ENCODE measurements around the gene KRTAP10-5.
"Not testable (repeated sequence)": the region's sequence is repeated elsewhere in the genome, so short reads cannot be mapped to it uniquely, and the experiment has no call there.

The KRTAP10-5 gene

GRCh38 chr21:44578371-44579055, 1.9 kb downstream of the KRTAP10-5 start:
- no peak for TF ChIP-seq CTCF (IDR thresholded peaks at IDR 0.05)
- Histone ChIP-seq H3K27ac (no peak overlapping the region), H3K9me3 (no peaks in the 10 kb centered on the region), H3K4me1 (ENCODE audit: control insufficient read depth in 1 of 2, insufficient read depth in 1 of 2, low read depth in 1 of 2, low read length in 1 of 2) (no peaks in the 10 kb centered on the region), H3K4me3 (ENCODE audit: low read depth in 1 of 2, low read length in 1 of 2) (no peak overlapping the region), H3K36me3 (no peaks in the 10 kb centered on the region), H3K27me3 (peaks cover 29% of the 10 kb centered on the region)

GRCh38 chr21:44576025-44576420, 4.4 kb downstream of the KRTAP10-5 start:
- H3K9me3 ChIP-seq = no peaks in the 10 kb centered on the region
- no peak overlapping the region for H3K27ac ChIP-seq
- no peaks in the 10 kb centered on the region for H3K4me1 ChIP-seq (ENCODE audit: control insufficient read depth in 1 of 2, insufficient read depth in 1 of 2, low read depth in 1 of 2, low read length in 1 of 2)
- no peaks in the 10 kb centered on the region for H3K36me3 ChIP-seq
- TF ChIP-seq CTCF (IDR thresholded peaks at IDR 0.05) = no peak
- no peak overlapping the region for H3K4me3 ChIP-seq (ENCODE audit: low read depth in 1 of 2, low read length in 1 of 2)
- peaks cover 29% of the 10 kb centered on the region for H3K27me3 ChIP-seq

GRCh38 chr21:44575307-44576024, 4.9 kb downstream of the KRTAP10-5 start:
- Histone ChIP-seq H3K4me1 (ENCODE audit: control insufficient read depth in 1 of 2, insufficient read depth in 1 of 2, low read depth in 1 of 2, low read length in 1 of 2) (no peaks in the 10 kb centered on the region), H3K27me3 (peaks cover 24% of the 10 kb centered on the region), H3K36me3 (no peaks in the 10 kb centered on the region), H3K27ac (no peak overlapping the region), H3K4me3 (ENCODE audit: low read depth in 1 of 2, low read length in 1 of 2) (no peak overlapping the region), H3K9me3 (no peaks in the 10 kb centered on the region)
- TF ChIP-seq CTCF (IDR thresholded peaks at IDR 0.05) = no peak

GRCh38 chr21:44574457-44575306, 5.7 kb downstream of the KRTAP10-5 start:
- H3K27ac ChIP-seq = no peak overlapping the region
- H3K36me3 ChIP-seq = no peaks in the 10 kb centered on the region
- no peaks in the 10 kb centered on the region for H3K9me3 ChIP-seq
- peaks cover 17% of the 10 kb centered on the region for H3K27me3 ChIP-seq
- no peak for TF ChIP-seq CTCF (IDR thresholded peaks at IDR 0.05)
- H3K4me1 ChIP-seq (ENCODE audit: control insufficient read depth in 1 of 2, insufficient read depth in 1 of 2, low read depth in 1 of 2, low read length in 1 of 2) = no peaks in the 10 kb centered on the region
- H3K4me3 ChIP-seq (ENCODE audit: low read depth in 1 of 2, low read length in 1 of 2) = no peak overlapping the region

GRCh38 chr21:44573630-44574456, 6.6 kb downstream of the KRTAP10-5 start, which contains the start of gene KRTAP10-4:
KRTAP10-4 (plus strand) TSS chr21:44573729; CDS start chr21:44573759, 30 bp downstream.
- H3K27ac ChIP-seq; H3K4me3 ChIP-seq (ENCODE audit: low read depth in 1 of 2, low read length in 1 of 2); H3K36me3 ChIP-seq; H3K4me1 ChIP-seq (ENCODE audit: control insufficient read depth in 1 of 2, insufficient read depth in 1 of 2, low read depth in 1 of 2, low read length in 1 of 2); H3K9me3 ChIP-seq: not testable (repeated sequence)
- peaks cover 17% of the 10 kb centered on the region for H3K27me3 ChIP-seq

Data from neutrophil (primary cell).